Activated CD8-positive, alpha-beta memory T cell treated with anti-CD3 and anti-CD28 coated beads, Interleukin-2, amount 50 U/mL, for 24 hours (primary cell): ENCODE measurements around the gene ABO.
"Not testable (repeated sequence)": the region's sequence is repeated elsewhere in the genome, so short reads cannot be mapped to it uniquely, and the experiment has no call there.

Source experiments
- DNase-seq: peaks from one replicate; pipeline ENCODE4 v3.0.0-alpha.2; 2020; ENCODE audit errors: extremely low read depth

The ABO gene

GRCh38 chr9:133205996-133206931, 68.7 kb downstream of the ABO start:
- no peak for DNase-seq

- not testable (repeated sequence) for DNase-seq
Observed at GRCh38 chr9:133205481-133205887, 69.5 kb downstream of the ABO start.
